Forelimb muscle (tissue), 1 donor: Measurements from ENCODE around the gene MUCL1. TPM values are rescaled to one million over a fixed set of nuclear protein-coding genes. Genes with fewer than 3 reads are reported as not detected.

Source experiments
- DNase-seq: peaks from one replicate; pipeline ENCODE4 v3.0.0-alpha.2; 2013; ENCODE audit warnings: low read depth
- polyA plus RNA-seq: library from polyadenylated mRNA; unstranded; fragments of 120-200 nt; gene quantifications from one replicate; pipeline ENCODE4 v1.2.1, GENCODE V29; 2013; ENCODE audit not compliant: insufficient read length

Gene MUCL1
- polyA plus RNA-seq, 1 donor = not detected

DNA sequence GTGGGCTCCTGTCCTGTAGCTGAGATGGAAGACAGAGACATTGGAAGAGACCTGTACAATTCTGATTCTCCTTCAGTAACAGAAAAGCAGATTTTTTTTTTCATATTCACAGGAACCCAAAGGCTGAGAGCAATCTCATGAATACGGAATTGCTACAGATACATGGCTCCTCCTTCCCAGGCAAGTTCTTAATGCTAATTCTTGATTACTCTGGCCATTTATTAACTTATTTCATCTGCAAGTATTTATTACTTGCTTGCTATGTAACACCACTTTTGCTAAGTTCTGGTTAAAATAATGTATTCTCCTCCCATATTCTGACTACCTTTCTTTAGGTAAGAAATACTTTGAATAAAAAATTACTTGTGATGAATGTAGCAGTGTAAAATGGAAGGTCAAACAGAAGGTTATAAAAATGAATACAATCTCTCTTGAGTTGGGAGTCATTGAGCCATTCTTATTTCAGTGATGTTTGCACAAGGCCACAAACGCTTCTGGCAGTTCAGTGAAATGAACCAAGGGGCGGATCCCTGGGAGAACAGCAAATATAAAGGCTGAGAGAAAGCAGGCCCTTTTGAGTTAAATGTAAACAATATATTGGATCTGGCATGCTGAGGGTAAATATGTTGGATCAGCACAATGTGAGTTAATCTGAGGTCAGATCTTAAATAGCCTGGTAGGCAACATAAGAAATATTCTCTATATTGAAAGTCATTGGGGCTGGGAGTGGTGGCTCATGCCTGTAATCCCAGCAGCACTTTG, 37.6 kb downstream of the MUCL1 start:
- no peak for DNase-seq

Other genes with a start within 250 kb of the MUCL1 start
- gene LACRT, start 219.6 kb upstream of the MUCL1 start, polyA plus RNA-seq = not detected
- not detected for gene DCD, start 206.2 kb upstream of the MUCL1 start, polyA plus RNA-seq
- 0.92 TPM for gene TESPA1, start 130.2 kb downstream of the MUCL1 start, polyA plus RNA-seq
- gene NEUROD4, start 165.5 kb downstream of the MUCL1 start, polyA plus RNA-seq = not detected